Neuronal stem cell (in vitro differentiated cells): ENCODE data around the gene CHST11.

ENCODE experiments used
- DNase-seq: peaks from one replicate; pipeline ENCODE4 v3.0.0-alpha.2; 2013; ENCODE audit warnings: low spot score
- H2AFZ ChIP-seq: one replicate; pipeline ENCODE4 v1.6.1; 2013; ENCODE audit warnings: mild to moderate bottlenecking, low read length, inconsistent platforms
- H2AK5ac ChIP-seq: 2 replicates; pipeline ENCODE4 v1.6.1; 2013; ENCODE audit warnings: low read depth, mild to moderate bottlenecking, inconsistent platforms, low read length, moderate library complexity, mixed read lengths
- H2BK120ac ChIP-seq: 2 replicates; pipeline ENCODE4 v1.6.1; 2013; ENCODE audit warnings: low read depth, mild to moderate bottlenecking, inconsistent platforms, low read length, moderate library complexity, mixed read lengths
- H2BK12ac ChIP-seq: one replicate; pipeline ENCODE4 v1.6.1; 2013; ENCODE audit warnings: low read length, inconsistent platforms
- H2BK15ac ChIP-seq: 2 replicates; pipeline ENCODE4 v1.6.1; 2013; ENCODE audit warnings: mild to moderate bottlenecking, low read length, inconsistent platforms, mixed read lengths
- H2BK5ac ChIP-seq: one replicate; pipeline ENCODE4 v1.6.1; 2013; ENCODE audit warnings: inconsistent platforms, mild to moderate bottlenecking, low read length, moderate library complexity
- H3K14ac ChIP-seq: one replicate; pipeline ENCODE4 v1.6.1; 2013; ENCODE audit warnings: low read length, inconsistent platforms
- H3K18ac ChIP-seq: 2 replicates; pipeline ENCODE4 v1.6.1; 2013; ENCODE audit warnings: low read length, inconsistent platforms
- H3K23ac ChIP-seq: 2 replicates; pipeline ENCODE4 v1.6.1; 2013; ENCODE audit warnings: low read depth, mild to moderate bottlenecking, mixed read lengths, low read length, inconsistent platforms; ENCODE audit not compliant: poor library complexity
- H3K27ac ChIP-seq: replicated peaks from 3 replicates; pipeline ENCODE4 v1.5.1; 2013; ENCODE audit warnings: low read length, inconsistent platforms
- H3K27me3 ChIP-seq, 3 experiments: 2 replicates each; pipeline ENCODE4 v1.6.1; 2013; ENCODE audit warnings: low read length in 3 of 3, mild to moderate bottlenecking in 2 of 3, inconsistent platforms in 1 of 3, low read depth in 1 of 3, mixed read lengths in 1 of 3, moderate library complexity in 1 of 3; ENCODE audit not compliant: control insufficient read depth in 3 of 3, insufficient read depth in 3 of 3
- H3K36me3 ChIP-seq, 2 donors: replicated peaks in 1 of 2; 2 replicates each; pipeline ENCODE4 v1.6.1; 2013; ENCODE audit warnings: low read length in 2 of 2; ENCODE audit not compliant: control insufficient read depth in 2 of 2, insufficient read depth in 2 of 2
- H3K4ac ChIP-seq: 2 replicates; pipeline ENCODE4 v1.6.1; 2013; ENCODE audit warnings: inconsistent platforms, mild to moderate bottlenecking, low read length, moderate library complexity
- H3K4me1 ChIP-seq, 2 donors: 1 replicate in 1 of 2; 2 replicates in 1 of 2; pipeline ENCODE4 v1.6.1; 2013; ENCODE audit warnings: low read length in 2 of 2, low read depth in 1 of 2; ENCODE audit not compliant: control insufficient read depth in 2 of 2, insufficient read depth in 1 of 2
- H3K4me2 ChIP-seq: one replicate; pipeline ENCODE4 v1.6.1; 2013; ENCODE audit warnings: mild to moderate bottlenecking, low read length, inconsistent platforms; ENCODE audit not compliant: insufficient read depth, poor library complexity, severe bottlenecking
- H3K4me3 ChIP-seq, 2 donors: 2 replicates each; pipeline ENCODE4 v1.5.1; 2013; ENCODE audit warnings: low read length in 2 of 2, mild to moderate bottlenecking in 2 of 2, inconsistent platforms in 1 of 2, moderate library complexity in 1 of 2
- H3K79me1 ChIP-seq: one replicate; pipeline ENCODE4 v1.6.1; 2013; ENCODE audit warnings: low read depth, mild to moderate bottlenecking, inconsistent platforms, low read length, moderate library complexity
- H3K9ac ChIP-seq: one replicate; pipeline ENCODE4 v1.6.1; 2013; ENCODE audit warnings: mild to moderate bottlenecking, low read depth, low read length, inconsistent platforms; ENCODE audit not compliant: poor library complexity
- H3K9me3 ChIP-seq, 2 donors: replicated peaks in 1 of 2; 2 replicates each; pipeline versions ENCODE3 to v1.6.1; 2013; ENCODE audit warnings: low read length in 2 of 2, mild to moderate bottlenecking in 2 of 2, inconsistent platforms in 1 of 2, low read depth in 1 of 2, mixed read lengths in 1 of 2, moderate library complexity in 1 of 2; ENCODE audit not compliant: control insufficient read depth in 2 of 2, insufficient read depth in 1 of 2
- H4K8ac ChIP-seq: one replicate; pipeline ENCODE4 v1.6.1; 2013; ENCODE audit warnings: low read depth, mild to moderate bottlenecking, inconsistent platforms, low read length, moderate library complexity
- H4K91ac ChIP-seq: one replicate; pipeline ENCODE4 v1.6.1; 2013; ENCODE audit warnings: low read length, low read depth, mild to moderate bottlenecking, inconsistent platforms; ENCODE audit not compliant: poor library complexity
- WGBS, 2 donors: extraction: QIAGEN DNeasy Blood & Tissue Kit; methylation state at CpG; one replicate each; pipeline ENCODE4 v1.1.7; 2013; ENCODE audit warnings: missing lambda C conversion rate in 2 of 2, mixed read lengths in 1 of 2; ENCODE audit not compliant: insufficient read length in 2 of 2, insufficient replicate concordance in 1 of 2; ENCODE audit errors: extremely low coverage in 2 of 2; 5-methylcytosine and 5-hydroxymethylcytosine counted together

The CHST11 gene

GRCh38 chr12:104712968-104713367 is 256.2 kb downstream of the CHST11 start:
- H3K36me3 ChIP-seq = no peaks in the 10 kb centered on the region
- no peak overlapping the region for H3K23ac ChIP-seq
- no peak overlapping the region for H2AK5ac ChIP-seq
- H3K14ac ChIP-seq = no peak overlapping the region
- H4K8ac ChIP-seq = no peak overlapping the region
- H2BK12ac ChIP-seq = no peak overlapping the region
- H3K9me3 ChIP-seq = no peaks in the 10 kb centered on the region
- H3K27me3 ChIP-seq = no peaks in the 10 kb centered on the region
- H3K18ac ChIP-seq = no peak overlapping the region
- H3K9ac ChIP-seq = no peak overlapping the region
- H2BK120ac ChIP-seq = no peak overlapping the region
- no peak overlapping the region for H3K4ac ChIP-seq
- H3K4me1 ChIP-seq = peaks cover 11 to 15% of the 10 kb centered on the region in 2 donors
- H3K79me1 ChIP-seq = no peaks in the 10 kb centered on the region
- H2AFZ ChIP-seq = no peak overlapping the region
- DNase-seq = no peak
- H2BK5ac ChIP-seq = no peak overlapping the region
- H3K27ac ChIP-seq = no peak overlapping the region
- no CpG with 5 or more reads among the region's 5 CpGs for WGBS, 2 donors
- H4K91ac ChIP-seq = no peak overlapping the region
- H3K4me3 ChIP-seq = no peak overlapping the region
- no peak overlapping the region for H2BK15ac ChIP-seq
- no peak overlapping the region for H3K4me2 ChIP-seq

GRCh38 chr12:104713444-104713843 is 256.7 kb downstream of the CHST11 start:
- Histone ChIP-seq H3K27me3 (no peaks in the 10 kb centered on the region), H3K18ac (no peak overlapping the region), H3K14ac (no peak overlapping the region), H3K27ac (no peak overlapping the region), H2AFZ (no peak overlapping the region), H4K8ac (no peak overlapping the region), H4K91ac (no peak overlapping the region), H3K4me1 (peaks cover 11 to 13% of the 10 kb centered on the region in 2 donors), H3K4me2 (no peak overlapping the region), H2BK15ac (no peak overlapping the region), H3K4me3 (no peak overlapping the region), H2BK120ac (no peak overlapping the region), H3K9ac (no peak overlapping the region), H3K4ac (no peak overlapping the region), H3K36me3 (no peaks in the 10 kb centered on the region), H2BK12ac (no peak overlapping the region), H2AK5ac (no peak overlapping the region), H2BK5ac (peak overlapping the region; percentile 43), H3K23ac (no peak overlapping the region), H3K79me1 (no peaks in the 10 kb centered on the region), H3K9me3 (no peaks in the 10 kb centered on the region)
- no peak for DNase-seq
- WGBS, 2 donors = no CpG with 5 or more reads among the region's 8 CpGs

GRCh38 chr12:104714369-104714768 is 257.6 kb downstream of the CHST11 start:
- Histone ChIP-seq H3K9ac (no peak overlapping the region), H3K4ac (no peak overlapping the region), H3K4me2 (no peak overlapping the region), H2BK12ac (no peak overlapping the region), H2BK15ac (no peak overlapping the region), H3K18ac (no peak overlapping the region), H2BK5ac (no peak overlapping the region), H2AK5ac (no peak overlapping the region), H3K27me3 (no peaks in the 10 kb centered on the region), H3K27ac (no peak overlapping the region), H3K9me3 (no peaks in the 10 kb centered on the region), H4K91ac (no peak overlapping the region), H3K14ac (no peak overlapping the region), H3K79me1 (no peaks in the 10 kb centered on the region), H4K8ac (no peak overlapping the region), H3K23ac (no peak overlapping the region), H3K4me3 (no peak overlapping the region), H3K4me1 (peaks cover 2 to 4% of the 10 kb centered on the region in 2 donors), H2AFZ (no peak overlapping the region), H3K36me3 (no peaks in the 10 kb centered on the region), H2BK120ac (no peak overlapping the region)
- DNase-seq = no peak
- WGBS, 2 donors = no CpG with 5 or more reads among the region's 6 CpGs

- no peak overlapping the region for H2BK5ac ChIP-seq
- no peak overlapping the region for H3K4me2 ChIP-seq
- H3K79me1 ChIP-seq = no peaks in the 10 kb centered on the region
- H3K27ac ChIP-seq = no peak overlapping the region
- no peak overlapping the region for H2AK5ac ChIP-seq
- H3K18ac ChIP-seq = no peak overlapping the region
- H2BK15ac ChIP-seq = no peak overlapping the region
- H3K4ac ChIP-seq = no peak overlapping the region
- no peak overlapping the region for H3K4me3 ChIP-seq
- H2BK120ac ChIP-seq = no peak overlapping the region
- H2BK12ac ChIP-seq = no peak overlapping the region
- no peak overlapping the region for H3K9ac ChIP-seq
- no peak overlapping the region for H3K23ac ChIP-seq
- no peak overlapping the region for H3K14ac ChIP-seq
- WGBS, 2 donors = no CpG with 5 or more reads among the region's 7 CpGs
- no peak overlapping the region for H4K8ac ChIP-seq
- H2AFZ ChIP-seq = no peak overlapping the region
- DNase-seq = no peak
- H3K27me3 ChIP-seq = no peaks in the 10 kb centered on the region
- no peaks in the 10 kb centered on the region for H3K36me3 ChIP-seq
- H4K91ac ChIP-seq = no peak overlapping the region
- no peaks in the 10 kb centered on the region for H3K9me3 ChIP-seq
- H3K4me1 ChIP-seq = peaks cover 11 to 13% of the 10 kb centered on the region in 2 donors
Measured at GRCh38 chr12:104716172-104716571, 259.4 kb downstream of the CHST11 start.
